Measurements from ENCODE around the gene TRIM61. TPM values are rescaled to one million over a fixed set of nuclear protein-coding genes. Genes with fewer than 3 reads are reported as not detected.

Gene TRIM61
- total and polyA plus RNA-seq, 9 of the 15 experiments (the other 6 are each of a cell fraction or from before 2014, with no cell fraction given), result 0.07 to 0.92 (median 0.42) TPM

GRCh38 chr4:165010487-165010886, 33.0 kb upstream of the TRIM61 start (continued):
- no peak for TF ChIP-seq CREB3L1 (IDR thresholded peaks at IDR 0.05; ENCODE audit: borderline replicate concordance, low read depth)

GRCh38 chr4:165009493-165010227, 32.2 kb upstream of the TRIM61 start:
- Histone ChIP-seq H3K79me2 (ENCODE audit: control insufficient read depth, insufficient read depth, low read length) (no peaks in the 10 kb centered on the region), H3K4me3 (no peak overlapping the region), H3K27ac (ENCODE audit: extremely low read depth, low read depth, low read length) (no peak overlapping the region), H3K4me1 (replicated peaks in 1 of 2; ENCODE audit: control insufficient read depth in 2 of 2, insufficient read depth in 2 of 2, low read length in 2 of 2) (no peaks in the 10 kb centered on the region), H4K20me1 (replicated peaks; ENCODE audit: control insufficient read depth, insufficient read depth, low read length) (no peaks in the 10 kb centered on the region), H3K4me2 (ENCODE audit: insufficient read depth, low read length) (no peak overlapping the region), H2AFZ (ENCODE audit: low read depth, low read length) (no peak overlapping the region), H3K36me3 (ENCODE audit: control insufficient read depth, insufficient read depth, low read length) (no peaks in the 10 kb centered on the region), H3K9me1 (ENCODE audit: control insufficient read depth, insufficient read depth, low read length) (no peaks in the 10 kb centered on the region), H3K27me3 (ENCODE audit: control insufficient read depth in 2 of 2, insufficient read depth in 2 of 2, low read length in 2 of 2) (peaks cover 11 to 54% of the 10 kb centered on the region in 2 experiments), H3K9ac (ENCODE audit: insufficient read depth in 1 of 2, low read depth in 2 of 2, low read length in 2 of 2) (no peak overlapping the region), H3K9me3 (replicated peaks; ENCODE audit: control insufficient read depth, insufficient read depth, low read depth, low read length) (no peaks in the 10 kb centered on the region)
- BruUV-seq (replicated peaks), result no TSS peak
- POLR2A ChIA-PET, result interaction anchor here (0.7 to 0.8 kb wide), 2 partner anchors 50 to 899 kb away, joined by 3 read pairs; no protein-coding TSS in a partner anchor
- DNase-seq (ENCODE audit: extremely low read depth in 1 of 4, low spot score in 3 of 4), result no peak
- CTCF ChIA-PET (ENCODE audit: low intra/inter-chr PET ratio), result no interaction called here
- 4% methylated on average over 5 of the region's 5 CpGs for WGBS (ENCODE audit: insufficient coverage, low coverage, missing lambda C conversion rate)
- no peak for FAIRE-seq
- in situ Hi-C loops (cut with MboI) (no loop called here), intact Hi-C loops (cut with micrococcal nuclease) (no loop called here)
- ATAC-seq, result no peak
- TF ChIP-seq SFPQ (IDR thresholded peaks at IDR 0.05; ENCODE audit: low read depth, low read length) (no peak), ZNF717 (CRISPR knock-in tag; IDR thresholded peaks at IDR 0.05) (no peak), SMARCE1 (IDR thresholded peaks at IDR 0.05) (no peak), SRSF1 (IDR thresholded peaks at IDR 0.05; ENCODE audit: low read depth, low read length) (no peak), ZNF316 (IDR thresholded peaks at IDR 0.05) (no peak), TSC22D4 (tag; IDR thresholded peaks at IDR 0.05) (no peak), ZNF518B (CRISPR knock-in tag; IDR thresholded peaks at IDR 0.05) (no peak), SREBF2 (CRISPR knock-in tag; IDR thresholded peaks at IDR 0.05) (no peak), PHB2 (IDR thresholded peaks at IDR 0.05; ENCODE audit: low read depth) (no peak), PTRF (tag; IDR thresholded peaks at IDR 0.05) (no peak), TRIM28 (IDR thresholded peaks at IDR 0.05) (no peak), MLX (CRISPR knock-in tag; conservative IDR thresholded peaks at IDR 0.05) (no peak), ZNF444 (CRISPR knock-in tag; IDR thresholded peaks at IDR 0.05) (no peak)

Measured in K562 (cell line).